ENCODE results near the gene FGA.

DNA sequence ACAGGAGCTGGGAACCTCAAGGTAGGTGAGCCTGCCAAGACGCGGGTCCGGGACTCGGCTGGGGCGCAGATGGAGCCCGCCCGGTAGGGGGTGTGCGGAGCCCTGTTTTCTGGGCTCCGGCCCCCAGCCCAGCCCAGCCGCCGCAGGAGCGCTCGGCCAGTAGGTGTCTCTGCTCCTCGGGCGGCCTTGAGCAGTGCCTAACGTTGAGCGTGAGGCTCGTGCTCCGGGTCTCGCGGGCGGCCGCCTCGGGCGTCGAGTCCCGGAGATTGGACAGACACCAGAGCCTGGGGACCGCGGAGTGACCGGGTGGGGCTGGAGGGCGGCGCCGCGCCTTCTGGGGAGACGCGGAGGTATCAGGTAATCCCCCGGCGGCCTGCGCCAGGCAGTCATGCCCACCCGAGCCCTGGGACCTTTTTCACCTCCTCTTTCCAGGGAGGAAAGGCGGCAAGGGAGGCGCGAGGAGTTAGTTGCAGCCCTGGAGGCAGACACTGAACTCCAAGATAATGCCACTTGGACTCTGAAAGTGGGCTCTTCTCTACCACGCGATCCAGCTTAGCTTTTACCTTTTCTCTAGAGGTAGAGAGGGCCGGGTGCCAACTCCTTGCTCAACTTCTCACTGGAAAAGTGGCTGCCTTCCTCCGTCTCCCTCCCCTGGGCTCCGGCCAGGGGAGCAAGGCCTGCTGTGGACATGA, 36.4 kb upstream of the FGA start:
- TF ChIP-seq, protein P1, sequence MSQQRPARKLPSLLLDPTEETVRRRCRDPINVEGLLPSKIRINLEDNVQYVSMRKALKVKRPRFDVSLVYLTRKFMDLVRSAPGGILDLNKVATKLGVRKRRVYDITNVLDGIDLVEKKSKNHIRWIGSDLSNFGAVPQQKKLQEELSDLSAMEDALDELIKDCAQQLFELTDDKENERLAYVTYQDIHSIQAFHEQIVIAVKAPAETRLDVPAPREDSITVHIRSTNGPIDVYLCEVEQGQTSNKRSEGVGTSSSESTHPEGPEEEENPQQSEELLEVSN (IDR thresholded peaks at IDR 0.05; ENCODE audit: borderline replicate concordance in 1 of 2, extremely low read depth in 1 of 2, insufficient read depth in 1 of 2, insufficient read length in 1 of 2, low read depth in 1 of 2, low read length in 1 of 2, poor library complexity in 1 of 2, severe bottlenecking in 1 of 2) = peak; percentile 85 to 97
- TF ChIP-seq NFRKB (IDR thresholded peaks at IDR 0.05; ENCODE audit: low read depth) (no peak), NR1H2 (CRISPR knock-in tag; IDR thresholded peaks at IDR 0.05) (no peak), LEF1 (IDR thresholded peaks at IDR 0.05) (no peak), KLF16 (IDR thresholded peaks at IDR 0.05) (0 out of 2 replicates have a peak, but pooled peaks have one; percentile 24)

Measured in K562 (cell line).